GM06990 (cell line): ENCODE results near the gene ITGB8.

Experiments used
- DNase-seq: peaks from one replicate; pipeline ENCODE4 v3.0.0-alpha.2; 2011; ENCODE audit not compliant: insufficient read length; ENCODE audit errors: extremely low read depth
- H3K27me3 ChIP-seq: replicated peaks from 2 replicates; pipeline ENCODE4 v1.6.0; 2011; ENCODE audit warnings: low read length; ENCODE audit not compliant: control insufficient read depth, insufficient read depth
- H3K36me3 ChIP-seq: 2 replicates; pipeline ENCODE4 v1.5.1; 2011; ENCODE audit warnings: low read length; ENCODE audit not compliant: control insufficient read depth, insufficient read depth
- H3K4me3 ChIP-seq: replicated peaks from 2 replicates; pipeline ENCODE4 v1.5.1; 2011; ENCODE audit warnings: low read depth, mild to moderate bottlenecking, control low read depth, low read length
- CTCF ChIP-seq: IDR thresholded peaks from 2 replicates; pipeline ENCODE4 v1.5.1; 2011; ENCODE audit warnings: low read length, control low read depth, mild to moderate bottlenecking, inconsistent platforms; ENCODE audit not compliant: insufficient read depth, poor library complexity, severe bottlenecking

The ITGB8 gene

GRCh38 chr7:20442951-20443350, 112.3 kb downstream of the ITGB8 start:
- Histone ChIP-seq H3K27me3 (no peaks in the 10 kb centered on the region), H3K4me3 (no peak overlapping the region), H3K36me3 (no peaks in the 10 kb centered on the region)
- DNase-seq: no peak
- TF ChIP-seq CTCF: no peak

GRCh38 chr7:20444030-20444800, 113.5 kb downstream of the ITGB8 start:
- no peaks in the 10 kb centered on the region for H3K36me3 ChIP-seq
- H3K27me3 ChIP-seq: no peaks in the 10 kb centered on the region
- TF ChIP-seq CTCF: no peak
- no peak overlapping the region for H3K4me3 ChIP-seq
- no peak for DNase-seq

- Histone ChIP-seq H3K4me3 (no peak overlapping the region), H3K36me3 (no peaks in the 10 kb centered on the region), H3K27me3 (no peaks in the 10 kb centered on the region)
- DNase-seq: no peak
- no peak for TF ChIP-seq CTCF
Measured at GRCh38 chr7:20447021-20447650, 116.4 kb downstream of the ITGB8 start.

GRCh38 chr7:20449176-20449575, 118.5 kb downstream of the ITGB8 start:
- DNase-seq: no peak
- TF ChIP-seq CTCF: no peak
- no peaks in the 10 kb centered on the region for H3K36me3 ChIP-seq
- H3K27me3 ChIP-seq: no peaks in the 10 kb centered on the region
- H3K4me3 ChIP-seq: no peak overlapping the region

GRCh38 chr7:20450536-20450935, 119.8 kb downstream of the ITGB8 start:
- no peaks in the 10 kb centered on the region for H3K27me3 ChIP-seq
- TF ChIP-seq CTCF: no peak
- H3K4me3 ChIP-seq: no peak overlapping the region
- DNase-seq: no peak
- H3K36me3 ChIP-seq: no peaks in the 10 kb centered on the region
